Measurements from ENCODE around the gene PFKL. TPM values are rescaled to one million over a fixed set of nuclear protein-coding genes. Genes with fewer than 3 reads are reported as not detected.

PFKL gene
- polyA plus RNA-seq, 1 donor (not counting 4 experiments of a cell fraction or from before 2014, with no cell fraction given): 46.6 TPM

DNA sequence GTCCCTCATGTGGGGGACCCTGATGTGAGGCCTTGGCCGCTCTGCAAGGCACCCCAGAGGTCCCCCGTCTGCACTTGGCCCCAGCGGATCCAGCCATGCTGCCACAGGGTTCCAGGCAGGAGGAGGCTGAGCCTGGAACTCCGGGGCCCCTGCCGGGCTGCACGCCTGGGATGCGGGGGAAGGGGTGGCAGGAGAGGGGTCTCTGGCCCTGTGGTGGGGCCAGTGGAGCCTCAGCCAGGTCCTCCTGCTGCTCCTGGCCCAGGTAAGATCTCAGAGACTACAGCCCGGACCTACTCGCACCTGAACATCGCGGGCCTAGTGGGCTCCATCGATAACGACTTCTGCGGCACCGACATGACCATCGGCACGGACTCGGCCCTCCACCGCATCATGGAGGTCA lies 12.9 kb downstream of the PFKL start:
- peaks cover 6 to 34% of the 10 kb centered on the region in 2 experiments for H3K36me3 ChIP-seq (ENCODE audit: control insufficient read depth in 2 of 2, extremely low read depth in 1 of 2, insufficient read depth in 2 of 2, low read length in 2 of 2)
- H3K4me2 ChIP-seq (ENCODE audit: control insufficient read depth, extremely low read depth, insufficient read depth, low read depth, low read length): no peak overlapping the region
- peaks cover 3% of the 10 kb centered on the region for H3K4me1 ChIP-seq (ENCODE audit: control insufficient read depth, extremely low read depth, insufficient read depth, low read length)
- no peak for FAIRE-seq
- no peaks in the 10 kb centered on the region for H3K9me3 ChIP-seq (ENCODE audit: control insufficient read depth, low read depth, low read length)
- dilution Hi-C loops (cut with MboI; ENCODE audit: extremely low pct_ligation_motif_present, low sequenced_read_pairs): no loop called here
- no peak overlapping the region for H2AFZ ChIP-seq (ENCODE audit: control insufficient read depth, low read length)
- H3K27me3 ChIP-seq (ENCODE audit: control insufficient read depth, extremely low read depth, insufficient read depth, low read length): no peaks in the 10 kb centered on the region
- no peaks in the 10 kb centered on the region for H4K20me1 ChIP-seq (ENCODE audit: control insufficient read depth, extremely low read depth, insufficient read depth, low read length)
- no peak overlapping the region for H3K4me3 ChIP-seq (ENCODE audit: control insufficient read depth in 2 of 3, extremely low read depth in 1 of 3, insufficient read depth in 2 of 3, low read depth in 1 of 3, low read length in 3 of 3)
- no peak overlapping the region for H3K9ac ChIP-seq (ENCODE audit: control insufficient read depth, extremely low read depth, insufficient read depth, low read length)
- no peak for DNase-seq (ENCODE audit: low read depth, low spot score)
- no peak for TF ChIP-seq EZH2 (IDR thresholded peaks at IDR 0.05; ENCODE audit: low read length)
- TF ChIP-seq, protein P1, sequence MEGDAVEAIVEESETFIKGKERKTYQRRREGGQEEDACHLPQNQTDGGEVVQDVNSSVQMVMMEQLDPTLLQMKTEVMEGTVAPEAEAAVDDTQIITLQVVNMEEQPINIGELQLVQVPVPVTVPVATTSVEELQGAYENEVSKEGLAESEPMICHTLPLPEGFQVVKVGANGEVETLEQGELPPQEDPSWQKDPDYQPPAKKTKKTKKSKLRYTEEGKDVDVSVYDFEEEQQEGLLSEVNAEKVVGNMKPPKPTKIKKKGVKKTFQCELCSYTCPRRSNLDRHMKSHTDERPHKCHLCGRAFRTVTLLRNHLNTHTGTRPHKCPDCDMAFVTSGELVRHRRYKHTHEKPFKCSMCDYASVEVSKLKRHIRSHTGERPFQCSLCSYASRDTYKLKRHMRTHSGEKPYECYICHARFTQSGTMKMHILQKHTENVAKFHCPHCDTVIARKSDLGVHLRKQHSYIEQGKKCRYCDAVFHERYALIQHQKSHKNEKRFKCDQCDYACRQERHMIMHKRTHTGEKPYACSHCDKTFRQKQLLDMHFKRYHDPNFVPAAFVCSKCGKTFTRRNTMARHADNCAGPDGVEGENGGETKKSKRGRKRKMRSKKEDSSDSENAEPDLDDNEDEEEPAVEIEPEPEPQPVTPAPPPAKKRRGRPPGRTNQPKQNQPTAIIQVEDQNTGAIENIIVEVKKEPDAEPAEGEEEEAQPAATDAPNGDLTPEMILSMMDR (optimal IDR thresholded peaks at IDR 0.05 in 1 of 3, IDR thresholded peaks at IDR 0.05 in 1 of 3, conservative IDR thresholded peaks at IDR 0.05 in 1 of 3; ENCODE audit: extremely low read depth in 1 of 3, insufficient read depth in 2 of 3, low read length in 3 of 3): no peak
- no peaks in the 10 kb centered on the region for H3K9me1 ChIP-seq (ENCODE audit: control insufficient read depth, extremely low read depth, insufficient read depth, low read length)
- H3K79me2 ChIP-seq (ENCODE audit: control insufficient read depth, insufficient read depth, low read length): no peaks in the 10 kb centered on the region
- H3K27ac ChIP-seq (ENCODE audit: control insufficient read depth, insufficient read depth, low read length): no peak overlapping the region

DNA sequence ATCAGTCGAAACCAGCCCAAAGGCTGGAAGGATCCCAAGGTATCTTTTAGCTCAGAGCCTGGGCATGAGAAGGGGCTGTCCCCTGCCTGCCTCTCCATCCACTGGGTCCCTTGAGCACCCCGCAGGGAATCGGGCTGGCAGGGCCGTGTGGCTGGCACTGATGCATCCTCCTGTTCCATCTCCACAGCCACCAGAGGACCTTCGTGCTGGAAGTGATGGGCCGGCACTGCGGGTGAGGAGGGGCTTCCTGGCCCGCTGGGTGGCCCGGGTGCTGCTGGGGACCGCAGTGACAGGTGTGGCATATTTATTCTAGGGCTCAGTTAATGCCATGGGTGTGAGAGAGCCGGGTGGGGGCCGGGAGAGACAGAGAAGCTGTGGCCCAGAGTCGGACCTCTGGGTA lies 13.6 kb downstream of the PFKL start:
- DNase-seq (ENCODE audit: low read depth, low spot score): no peak
- H3K36me3 ChIP-seq (ENCODE audit: control insufficient read depth in 2 of 2, extremely low read depth in 1 of 2, insufficient read depth in 2 of 2, low read length in 2 of 2): peaks cover 6 to 36% of the 10 kb centered on the region in 2 experiments
- H2AFZ ChIP-seq (ENCODE audit: control insufficient read depth, low read length): no peak overlapping the region
- H4K20me1 ChIP-seq (ENCODE audit: control insufficient read depth, extremely low read depth, insufficient read depth, low read length): no peaks in the 10 kb centered on the region
- no peak for FAIRE-seq
- H3K9me3 ChIP-seq (ENCODE audit: control insufficient read depth, low read depth, low read length): no peaks in the 10 kb centered on the region
- H3K4me1 ChIP-seq (ENCODE audit: control insufficient read depth, extremely low read depth, insufficient read depth, low read length): peaks cover 3% of the 10 kb centered on the region
- H3K9me1 ChIP-seq (ENCODE audit: control insufficient read depth, extremely low read depth, insufficient read depth, low read length): no peaks in the 10 kb centered on the region
- H3K27ac ChIP-seq (ENCODE audit: control insufficient read depth, insufficient read depth, low read length): no peak overlapping the region
- H3K9ac ChIP-seq (ENCODE audit: control insufficient read depth, extremely low read depth, insufficient read depth, low read length): no peak overlapping the region
- no peak for TF ChIP-seq EZH2 (IDR thresholded peaks at IDR 0.05; ENCODE audit: low read length)
- TF ChIP-seq, protein P1 (optimal IDR thresholded peaks at IDR 0.05 in 1 of 3, IDR thresholded peaks at IDR 0.05 in 1 of 3, conservative IDR thresholded peaks at IDR 0.05 in 1 of 3; ENCODE audit: extremely low read depth in 1 of 3, insufficient read depth in 2 of 3, low read length in 3 of 3): no peak
- no peaks in the 10 kb centered on the region for H3K79me2 ChIP-seq (ENCODE audit: control insufficient read depth, insufficient read depth, low read length)
- H3K4me2 ChIP-seq (ENCODE audit: control insufficient read depth, extremely low read depth, insufficient read depth, low read depth, low read length): no peak overlapping the region
- no peak overlapping the region for H3K4me3 ChIP-seq (ENCODE audit: control insufficient read depth in 2 of 3, extremely low read depth in 1 of 3, insufficient read depth in 2 of 3, low read depth in 1 of 3, low read length in 3 of 3)
- dilution Hi-C loops (cut with MboI; ENCODE audit: extremely low pct_ligation_motif_present, low sequenced_read_pairs): no loop called here
- H3K27me3 ChIP-seq (ENCODE audit: control insufficient read depth, extremely low read depth, insufficient read depth, low read length): no peaks in the 10 kb centered on the region

All from keratinocyte (primary cell).